Naive B cell (primary cell): Measurements from ENCODE around the gene PRR23B. TPM values are rescaled to one million over a fixed set of nuclear protein-coding genes. Genes with fewer than 3 reads are reported as not detected.

ENCODE experiments used
- polyA plus RNA-seq, 6 donors: library from polyadenylated mRNA; unstranded; fragments of 300-500 nt; fragmentation: Illumina TruSeq; gene quantifications; one replicate each; pipeline ENCODE4 v1.2.3, GENCODE V29; 2021; ENCODE audit warnings: low read depth in 6 of 6

The PRR23B gene
- polyA plus RNA-seq, 6 donors from 2014 or later = not detected

Other genes starting within 250 kb of the PRR23B start
- gene PIK3CB, start 186.0 kb downstream of the PRR23B start, polyA plus RNA-seq = 10 to 100 TPM in 4 of 6 donors, 1 to 10 TPM in 2; 3.0 to 15.2 (median 10.9) TPM
- gene FOXL2, start 73.8 kb downstream of the PRR23B start, polyA plus RNA-seq = not detected
- gene FOXL2NB, start 73.7 kb downstream of the PRR23B start, polyA plus RNA-seq = not detected
- gene PRR23A, start 14.7 kb downstream of the PRR23B start, polyA plus RNA-seq = not detected
- not detected for gene PRR23C, start 24.0 kb upstream of the PRR23B start, polyA plus RNA-seq